ENCODE measurements around the gene LDB2.

LDB2 gene

GRCh38 chr4:16824278-16824806 lies 74.1 kb downstream of the LDB2 start:
- no peak for TF ChIP-seq CTCF (conservative IDR thresholded peaks at IDR 0.05; ENCODE audit: low read depth, low read length)
- H3K4me3 ChIP-seq (ENCODE audit: low read length) = no peak overlapping the region

GRCh38 chr4:16820329-16820728 lies 78.1 kb downstream of the LDB2 start:
- no peak overlapping the region for H3K4me3 ChIP-seq (ENCODE audit: low read length)
- no peak for TF ChIP-seq CTCF (conservative IDR thresholded peaks at IDR 0.05; ENCODE audit: low read depth, low read length)
- DNase-seq (ENCODE audit: low read depth) = no peak

More at GRCh38 chr4:16824278-16824806, 74.1 kb downstream of the LDB2 start:
- DNase-seq (ENCODE audit: low read depth) = no peak

- DNase-seq (ENCODE audit: low read depth) = no peak
- H3K4me3 ChIP-seq (ENCODE audit: low read length) = no peak overlapping the region
- no peak for TF ChIP-seq CTCF (conservative IDR thresholded peaks at IDR 0.05; ENCODE audit: low read depth, low read length)
These were observed 78.8 kb downstream of the LDB2 start for GRCh38 chr4:16819652-16820051.

GRCh38 chr4:16818005-16818404 lies 80.4 kb downstream of the LDB2 start:
- DNase-seq (ENCODE audit: low read depth) = no peak
- H3K4me3 ChIP-seq (ENCODE audit: low read length) = no peak overlapping the region
- no peak for TF ChIP-seq CTCF (conservative IDR thresholded peaks at IDR 0.05; ENCODE audit: low read depth, low read length)

- no peak for DNase-seq (ENCODE audit: low read depth)
- H3K4me3 ChIP-seq (ENCODE audit: low read length) = no peak overlapping the region
- no peak for TF ChIP-seq CTCF (conservative IDR thresholded peaks at IDR 0.05; ENCODE audit: low read depth, low read length)
These were observed 81.2 kb downstream of the LDB2 start for GRCh38 chr4:16817286-16817685.

- H3K4me3 ChIP-seq (ENCODE audit: low read length) = no peak overlapping the region
- no peak for DNase-seq (ENCODE audit: low read depth)
- TF ChIP-seq CTCF (conservative IDR thresholded peaks at IDR 0.05; ENCODE audit: low read depth, low read length) = no peak
These were observed 84.1 kb downstream of the LDB2 start for GRCh38 chr4:16814361-16814760.

GRCh38 chr4:16812041-16812440 lies 86.4 kb downstream of the LDB2 start:
- no peak for DNase-seq (ENCODE audit: low read depth)
- TF ChIP-seq CTCF (conservative IDR thresholded peaks at IDR 0.05; ENCODE audit: low read depth, low read length) = no peak
- H3K4me3 ChIP-seq (ENCODE audit: low read length) = no peak overlapping the region
